Cardiac muscle cell (in vitro differentiated cells and primary cell): ENCODE results near the gene NOVA1. TPM values are rescaled to one million over a fixed set of nuclear protein-coding genes. Genes with fewer than 3 reads are reported as not detected.

Experiments used
- DNase-seq, 2 donors: peaks; one replicate each; pipeline versions ENCODE4 v3.0.0 to v3.0.0-alpha.2; 2010 to 2017; ENCODE audit warnings: low read depth in 1 of 2, low spot score in 1 of 2
- H3K27ac ChIP-seq: fragments of 200-600 bp; sonication (generic); 2 replicates; pipeline ENCODE4 v1.5.1; 2016
- H3K27me3 ChIP-seq: fragments of 200-600 bp; sonication (generic); 2 replicates; pipeline ENCODE4 v1.6.0; 2016; ENCODE audit warnings: control low read depth
- H3K36me3 ChIP-seq: fragments of 200-600 bp; sonication (generic); 2 replicates; pipeline ENCODE4 v1.5.1; 2016; ENCODE audit warnings: control low read depth
- H3K4me1 ChIP-seq: fragments of 200-600 bp; sonication (generic); 2 replicates; pipeline ENCODE4 v1.8.1; 2017; ENCODE audit warnings: low read depth, mild to moderate bottlenecking, mixed run types
- H3K4me3 ChIP-seq: fragments of 200-600 bp; sonication (generic); 2 replicates; pipeline ENCODE4 v1.5.1; 2016; ENCODE audit warnings: mild to moderate bottlenecking
- H3K9me3 ChIP-seq: fragments of 200-600 bp; sonication (generic); 2 replicates; pipeline ENCODE4 v1.5.1; 2017; ENCODE audit warnings: low read depth, mild to moderate bottlenecking, control low read depth
- CTCF ChIP-seq: IDR thresholded peaks from 2 replicates; pipeline ENCODE4 v1.5.1; 2012; ENCODE audit warnings: low read depth, mild to moderate bottlenecking, low read length
- polyA plus RNA-seq: library from polyadenylated mRNA; unstranded; fragments of >200 nt; fragmentation: Nextera tagmentation; extraction: Ambion mirVana; gene quantifications from 2 replicates; pipeline ENCODE4 v1.2.1, GENCODE V29; 2016
- total RNA-seq: library from RNA; depleted of rRNA; stranded (reverse); fragments of >200 nt; gene quantifications from 2 replicates; pipeline ENCODE4 v1.2.3, GENCODE V29; 2016

The NOVA1 gene
- total and polyA plus RNA-seq, 2 experiments from 2014 or later: 11.1 TPM

DNA sequence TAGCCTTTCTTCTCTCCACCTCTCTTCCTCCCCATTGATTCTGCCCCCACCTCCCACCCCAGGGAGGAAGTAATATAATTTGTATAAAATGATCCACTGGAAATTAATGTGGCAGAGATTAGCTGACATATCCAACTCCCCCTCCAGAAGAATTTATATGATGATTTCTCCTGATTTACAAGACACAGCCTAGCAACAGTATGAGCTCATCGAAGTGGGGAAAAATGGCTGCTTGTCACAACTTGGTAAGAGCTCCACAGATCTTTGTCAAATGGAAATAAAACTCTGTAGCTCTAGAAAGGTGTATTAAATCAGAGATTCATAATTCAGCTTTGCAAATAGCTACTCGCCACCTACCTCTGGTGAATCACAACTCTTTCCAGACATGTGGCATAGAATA lies 195.7 kb downstream of the NOVA1 start:
- Histone ChIP-seq H3K4me3 (no peak overlapping the region), H3K27me3 (no peaks in the 10 kb centered on the region), H3K9me3 (no peaks in the 10 kb centered on the region), H3K27ac (no peak overlapping the region), H3K4me1 (peaks cover 10% of the 10 kb centered on the region), H3K36me3 (no peaks in the 10 kb centered on the region)
- DNase-seq: no peak
- no peak for TF ChIP-seq CTCF

- TF ChIP-seq CTCF: no peak
- Histone ChIP-seq H3K36me3 (no peaks in the 10 kb centered on the region), H3K4me1 (peaks cover 10% of the 10 kb centered on the region), H3K9me3 (no peaks in the 10 kb centered on the region), H3K27ac (no peak overlapping the region), H3K4me3 (no peak overlapping the region), H3K27me3 (no peaks in the 10 kb centered on the region)
- DNase-seq: no peak
Observed at GRCh38 chr14:26401179-26401968, 196.5 kb downstream of the NOVA1 start.

DNA sequence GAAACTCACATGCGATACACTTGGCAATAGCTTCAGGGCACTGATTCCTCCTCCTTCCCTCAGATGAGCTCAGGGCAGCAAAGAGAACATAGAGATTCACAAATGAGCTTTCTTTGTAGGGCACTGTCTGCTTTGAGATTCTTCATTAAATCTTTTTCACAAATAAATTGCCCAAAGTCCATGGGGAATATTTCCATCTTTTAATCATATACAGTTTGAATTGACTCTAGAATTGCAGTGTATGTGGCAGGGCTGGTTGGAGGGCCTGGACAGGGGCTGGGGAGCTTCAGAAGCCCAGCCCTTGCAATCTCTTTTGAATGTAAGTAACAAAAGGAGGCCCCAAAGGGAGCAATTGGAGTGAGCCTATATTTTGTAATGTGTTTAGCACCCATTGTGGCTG lies 197.5 kb downstream of the NOVA1 start:
- H3K27ac ChIP-seq: no peak overlapping the region
- no peak for TF ChIP-seq CTCF
- H3K9me3 ChIP-seq: no peaks in the 10 kb centered on the region
- H3K4me1 ChIP-seq: peaks cover 10% of the 10 kb centered on the region
- H3K4me3 ChIP-seq: no peak overlapping the region
- no peaks in the 10 kb centered on the region for H3K36me3 ChIP-seq
- H3K27me3 ChIP-seq: no peaks in the 10 kb centered on the region
- DNase-seq: no peak

DNA sequence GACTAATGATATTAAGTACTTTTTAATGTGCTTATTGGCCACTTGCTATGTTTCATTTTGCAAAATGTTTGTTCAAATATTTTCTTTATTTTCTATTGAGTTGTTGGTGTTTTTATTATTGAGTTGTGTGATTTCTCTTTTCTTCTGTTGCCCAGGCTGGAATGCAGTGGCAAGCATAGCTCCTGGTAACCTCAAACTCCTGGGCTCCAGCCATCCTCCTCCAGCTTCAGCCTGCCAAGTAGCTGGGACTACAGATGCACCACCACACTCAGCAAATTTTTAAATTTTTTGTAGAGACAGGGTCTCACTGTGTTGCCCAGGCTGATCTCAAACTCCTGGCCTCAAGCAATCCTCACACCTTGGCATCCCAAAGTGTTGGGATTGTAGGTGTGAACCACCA lies 199.2 kb downstream of the NOVA1 start:
- Histone ChIP-seq H3K9me3 (no peaks in the 10 kb centered on the region), H3K4me1 (peaks cover 22% of the 10 kb centered on the region), H3K27ac (no peak overlapping the region), H3K4me3 (no peak overlapping the region), H3K36me3 (no peaks in the 10 kb centered on the region), H3K27me3 (no peaks in the 10 kb centered on the region)
- DNase-seq: peak in 1 of 2 donors; percentile 23
- no peak for TF ChIP-seq CTCF
